GM12892 (cell line): ENCODE data around the gene TMEM154.

Experiments
- POLR2AphosphoS5 ChIP-seq: IDR thresholded peaks from 2 replicates; pipeline ENCODE4 v1.6.1; 2011; ENCODE audit warnings: low read depth, low read length, control low read depth
- TAF1 ChIP-seq: IDR thresholded peaks from 2 replicates; pipeline ENCODE4 v1.6.1; 2011; ENCODE audit warnings: low read depth, mild to moderate bottlenecking, control low read depth, low read length, borderline replicate concordance

- TF ChIP-seq POLR2AphosphoS5 (no peak), TAF1 (no peak)
Observed at GRCh38 chr4:152626790-152627189, 53.0 kb downstream of the TMEM154 start.
